DOHH2 (cell line): ENCODE measurements around the gene SLC5A9.

Experiments
- H3F3A ChIP-seq: fragments of 200-600 bp; sonication (generic), shearing (Covaris generic); 2 replicates; pipeline ENCODE4 v1.6.0; 2016; ENCODE audit warnings: antibody characterized with exemption, mild to moderate bottlenecking; ENCODE audit not compliant: control insufficient read depth, insufficient read depth
- H3K27ac ChIP-seq: fragments of 200-600 bp; sonication (generic); 2 replicates; pipeline ENCODE4 v1.5.1; 2014; ENCODE audit warnings: low read depth, mild to moderate bottlenecking, low read length, moderate library complexity
- H3K27me3 ChIP-seq: fragments of 200-600 bp; sonication (generic); 2 replicates; pipeline ENCODE4 v1.6.1; 2014; ENCODE audit warnings: mild to moderate bottlenecking, low read length, mixed read lengths; ENCODE audit not compliant: control insufficient read depth
- H3K36me3 ChIP-seq: fragments of 200-600 bp; sonication (generic); 2 replicates; pipeline ENCODE4 v1.6.1; 2014; ENCODE audit warnings: mild to moderate bottlenecking, low read length, moderate library complexity, mixed read lengths; ENCODE audit not compliant: control insufficient read depth
- H3K4me1 ChIP-seq: fragments of 200-600 bp; sonication (generic); 2 replicates; pipeline ENCODE4 v1.6.1; 2014; ENCODE audit warnings: mild to moderate bottlenecking, low read length, mixed read lengths; ENCODE audit not compliant: control insufficient read depth
- H3K4me2 ChIP-seq: fragments of 200-600 bp; sonication (generic); 2 replicates; pipeline ENCODE4 v1.6.0; 2014; ENCODE audit warnings: mild to moderate bottlenecking, low read length, moderate library complexity
- H3K4me3 ChIP-seq: fragments of 200-600 bp; sonication (generic); 2 replicates; pipeline ENCODE4 v1.5.1; 2014; ENCODE audit warnings: mild to moderate bottlenecking, low read length, mixed read lengths
- H3K79me2 ChIP-seq: fragments of 200-600 bp; sonication (generic); 2 replicates; pipeline ENCODE4 v1.6.1; 2014; ENCODE audit warnings: mild to moderate bottlenecking, low read length, mixed read lengths; ENCODE audit not compliant: control insufficient read depth
- H3K9me2 ChIP-seq: fragments of 200-600 bp; sonication (generic); replicated peaks from 2 replicates; pipeline ENCODE4 v1.6.1; 2014; ENCODE audit warnings: mild to moderate bottlenecking, low read length, mixed read lengths; ENCODE audit not compliant: control insufficient read depth
- H3K9me3 ChIP-seq: fragments of 200-600 bp; sonication (generic); 2 replicates; pipeline ENCODE4 v1.6.1; 2014; ENCODE audit warnings: antibody characterized with exemption, low read length, mixed read lengths; ENCODE audit not compliant: control insufficient read depth, insufficient read depth
- H4K20me1 ChIP-seq: fragments of 200-600 bp; sonication (generic); 2 replicates; pipeline ENCODE4 v1.6.0; 2014; ENCODE audit warnings: low read depth, mild to moderate bottlenecking, antibody characterized with exemption, low read length, moderate library complexity; ENCODE audit not compliant: control insufficient read depth, insufficient read depth
- CTCF ChIP-seq: fragments of 200-600 bp; sonication (generic); IDR thresholded peaks from one replicate; pipeline ENCODE4 v1.5.1; 2014; ENCODE audit warnings: antibody characterized with exemption, mild to moderate bottlenecking, low read depth, low read length; ENCODE audit not compliant: poor library complexity, severe bottlenecking
- EZH2phosphoT487 ChIP-seq: fragments of 200-600 bp; sonication (generic); IDR thresholded peaks from 2 replicates; pipeline ENCODE4 v1.6.1; 2017; ENCODE audit warnings: borderline replicate concordance, mild to moderate bottlenecking, antibody characterized with exemption, low read length, moderate library complexity, mixed read lengths

The SLC5A9 gene

GRCh38 chr1:48203287-48203900 is 19.1 kb upstream of the SLC5A9 start:
- Histone ChIP-seq H3K79me2 (no peaks in the 10 kb centered on the region), H3K4me2 (no peak overlapping the region), H4K20me1 (no peaks in the 10 kb centered on the region), H3K9me2 (no peaks in the 10 kb centered on the region), H3K36me3 (no peaks in the 10 kb centered on the region), H3K27ac (no peak overlapping the region), H3K27me3 (no peaks in the 10 kb centered on the region), H3K4me1 (no peaks in the 10 kb centered on the region), H3K9me3 (no peaks in the 10 kb centered on the region), H3F3A (no peaks in the 10 kb centered on the region), H3K4me3 (no peak overlapping the region)
- TF ChIP-seq EZH2phosphoT487 (no peak), CTCF (peak; percentile 53)

GRCh38 chr1:48205522-48205921 is 17.0 kb upstream of the SLC5A9 start:
- H3K27ac ChIP-seq, result no peak overlapping the region
- H3K4me1 ChIP-seq, result no peaks in the 10 kb centered on the region
- H3K27me3 ChIP-seq, result no peaks in the 10 kb centered on the region
- no peaks in the 10 kb centered on the region for H3K9me2 ChIP-seq
- H3K9me3 ChIP-seq, result no peaks in the 10 kb centered on the region
- no peak overlapping the region for H3K4me3 ChIP-seq
- H4K20me1 ChIP-seq, result no peaks in the 10 kb centered on the region
- H3K79me2 ChIP-seq, result no peaks in the 10 kb centered on the region
- H3K4me2 ChIP-seq, result no peak overlapping the region
- no peaks in the 10 kb centered on the region for H3K36me3 ChIP-seq
- TF ChIP-seq CTCF (no peak), EZH2phosphoT487 (no peak)
- H3F3A ChIP-seq, result no peaks in the 10 kb centered on the region

- no peaks in the 10 kb centered on the region for H3K27me3 ChIP-seq
- H4K20me1 ChIP-seq, result no peaks in the 10 kb centered on the region
- no peaks in the 10 kb centered on the region for H3K9me3 ChIP-seq
- H3K4me2 ChIP-seq, result no peak overlapping the region
- H3K27ac ChIP-seq, result no peak overlapping the region
- no peaks in the 10 kb centered on the region for H3F3A ChIP-seq
- TF ChIP-seq EZH2phosphoT487, result no peak
- no peak for TF ChIP-seq CTCF
- no peaks in the 10 kb centered on the region for H3K4me1 ChIP-seq
- no peak overlapping the region for H3K4me3 ChIP-seq
- no peaks in the 10 kb centered on the region for H3K9me2 ChIP-seq
- H3K79me2 ChIP-seq, result no peaks in the 10 kb centered on the region
- no peaks in the 10 kb centered on the region for H3K36me3 ChIP-seq
These were observed 16.1 kb upstream of the SLC5A9 start for GRCh38 chr1:48206371-48206770.
